ENCODE results near the gene ISG20.

DNA sequence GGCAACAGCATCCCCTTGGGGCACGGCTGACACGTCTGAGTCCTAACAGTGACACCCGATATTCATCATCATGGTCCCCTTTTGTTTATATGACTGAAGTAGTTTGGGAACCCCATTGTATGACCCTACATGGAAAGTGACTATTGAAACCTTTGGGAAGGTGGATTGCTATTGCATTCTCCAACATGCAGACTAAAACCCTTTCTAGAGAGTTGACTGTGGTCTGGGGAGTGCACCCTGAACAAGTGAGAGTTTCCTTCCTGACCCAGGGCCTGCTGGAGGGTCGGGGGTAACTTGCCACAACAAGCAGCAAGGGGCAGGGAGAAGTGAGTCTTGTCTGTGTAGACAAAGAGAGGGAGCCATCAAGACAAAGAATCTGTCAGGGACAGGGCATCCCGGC, 54.4 kb downstream of the ISG20 start:
- TF ChIP-seq POLR2A (IDR thresholded peaks at IDR 0.05) (no peak), CTCF (IDR thresholded peaks at IDR 0.05) (no peak), EP300 (IDR thresholded peaks at IDR 0.05) (no peak), POLR2AphosphoS5 (IDR thresholded peaks at IDR 0.05) (no peak)

Measured in sigmoid colon (tissue), 4 donors.